GM23338 (cell line): ENCODE measurements around the gene ZNF184. TPM values are rescaled to one million over a fixed set of nuclear protein-coding genes. Genes with fewer than 3 reads are reported as not detected.

Experiments used
- ATAC-seq: fragments of 200-7000 bp; cut with Tn5 transposase; 3 replicates; pipeline ENCODE4 v1.9.1; 2020
- DNase-seq: peaks from one replicate; pipeline ENCODE4 v3.0.0-alpha.2; 2015; ENCODE audit warnings: low spot score
- H2AFZ ChIP-seq: fragments of 200-600 bp; sonication (generic); 2 replicates; pipeline ENCODE4 v1.8.0; 2016; ENCODE audit warnings: antibody characterized with exemption, mild to moderate bottlenecking, moderate library complexity
- H3F3A ChIP-seq: fragments of 200-600 bp; sonication (generic); replicated peaks from 2 replicates; pipeline ENCODE4 v1.8.0; 2017; ENCODE audit warnings: antibody characterized with exemption, mixed run types, low read depth
- H3K27ac ChIP-seq: fragments of 200-600 bp; sonication (generic); 2 replicates; pipeline ENCODE4 v1.6.1; 2016; ENCODE audit warnings: low read depth
- H3K27me3 ChIP-seq: fragments of 200-600 bp; sonication (generic); 2 replicates; pipeline ENCODE4 v1.8.0; 2016; ENCODE audit warnings: mild to moderate bottlenecking, mixed run types, moderate library complexity; ENCODE audit not compliant: insufficient read depth
- H3K36me3 ChIP-seq: fragments of 200-600 bp; sonication (generic); 2 replicates; pipeline ENCODE4 v1.8.0; 2016; ENCODE audit warnings: mild to moderate bottlenecking; ENCODE audit not compliant: insufficient read depth
- H3K4me1 ChIP-seq: fragments of 200-600 bp; sonication (generic); 2 replicates; pipeline ENCODE4 v1.8.0; 2016; ENCODE audit warnings: mild to moderate bottlenecking, moderate library complexity; ENCODE audit not compliant: insufficient read depth
- H3K4me2 ChIP-seq: fragments of 200-600 bp; sonication (generic); 2 replicates; pipeline ENCODE4 v1.7.1; 2017; ENCODE audit warnings: mixed run types
- H3K4me3 ChIP-seq: fragments of 200-600 bp; sonication (generic); 2 replicates; pipeline ENCODE4 v1.6.1; 2016; ENCODE audit warnings: mixed run types
- H3K79me2 ChIP-seq: fragments of 200-600 bp; sonication (generic); replicated peaks from 2 replicates; pipeline ENCODE4 v1.8.0; 2017; ENCODE audit warnings: mild to moderate bottlenecking; ENCODE audit not compliant: insufficient read depth
- H3K9me2 ChIP-seq: fragments of 200-600 bp; sonication (generic); 2 replicates; pipeline ENCODE4 v1.8.0; 2017; ENCODE audit not compliant: insufficient read depth
- H4K20me1 ChIP-seq: fragments of 200-600 bp; sonication (generic); replicated peaks from 2 replicates; pipeline ENCODE4 v1.8.0; 2017; ENCODE audit warnings: mild to moderate bottlenecking; ENCODE audit not compliant: insufficient read depth
- H3K27ac Mint-ChIP-seq: 2 replicates; pipeline ENCODE4 v1.8.0; 2020; ENCODE audit warnings: inconsistent platforms, mild to moderate bottlenecking, moderate library complexity, mixed read lengths
- H3K27me3 Mint-ChIP-seq: 3 replicates; pipeline ENCODE4 v1.8.0; 2022; ENCODE audit warnings: low read depth, mild to moderate bottlenecking, moderate library complexity, mixed read lengths, inconsistent platforms; ENCODE audit not compliant: insufficient read depth, poor library complexity
- H3K36me3 Mint-ChIP-seq: 3 replicates; pipeline ENCODE4 v1.8.0; 2021; ENCODE audit warnings: low read depth, mild to moderate bottlenecking, inconsistent platforms, moderate library complexity, mixed read lengths
- H3K4me1 Mint-ChIP-seq: 3 replicates; pipeline ENCODE4 v1.8.0; 2020; ENCODE audit warnings: mild to moderate bottlenecking, inconsistent platforms, mixed read lengths
- H3K4me3 Mint-ChIP-seq: 3 replicates; pipeline ENCODE4 v1.8.0; 2021; ENCODE audit warnings: moderate library complexity, mild to moderate bottlenecking, inconsistent platforms, mixed read lengths
- H3K9me3 Mint-ChIP-seq: 3 replicates; pipeline ENCODE4 v1.8.0; 2020; ENCODE audit warnings: moderate library complexity, mild to moderate bottlenecking, inconsistent platforms, mixed read lengths
- CREB1 ChIP-seq: fragments of 250-450 bp; sonication (Bioruptor Pico); IDR thresholded peaks from 2 replicates; pipeline ENCODE4 v1.5.0; 2020; ENCODE audit warnings: low read depth, mild to moderate bottlenecking, moderate library complexity
- EZH2 ChIP-seq: fragments of 200-600 bp; sonication (generic); IDR thresholded peaks from one replicate; pipeline ENCODE4 v1.8.0; 2017; ENCODE audit warnings: antibody characterized with exemption, mild to moderate bottlenecking, low read depth; ENCODE audit not compliant: unreplicated experiment
- EZH2phosphoT487 ChIP-seq: fragments of 200-600 bp; sonication (generic); IDR thresholded peaks from one replicate; pipeline ENCODE4 v1.8.1; 2018; ENCODE audit warnings: antibody characterized with exemption; ENCODE audit not compliant: unreplicated experiment
- JUNB ChIP-seq: IDR thresholded peaks from one replicate; pipeline ENCODE4 v1.6.1; 2016; ENCODE audit warnings: antibody characterized with exemption; ENCODE audit not compliant: unreplicated experiment
- ZNF114 ChIP-seq: fragments of 250-450 bp; sonication (Bioruptor Pico); IDR thresholded peaks from 2 replicates; pipeline ENCODE4 v1.5.0; 2020; ENCODE audit warnings: mild to moderate bottlenecking, moderate library complexity
- ZNF462 ChIP-seq: fragments of 250-450 bp; sonication (Bioruptor Pico); IDR thresholded peaks from 2 replicates; pipeline ENCODE4 v1.5.0; 2020; ENCODE audit warnings: mild to moderate bottlenecking, moderate library complexity
- polyA plus RNA-seq: library from polyadenylated mRNA; unstranded; fragments of >200 nt; fragmentation: Nextera tagmentation; extraction: Ambion mirVana; gene quantifications from 2 replicates; pipeline ENCODE4 v1.2.1, GENCODE V29; 2016
- total RNA-seq: library from RNA; depleted of rRNA; stranded (reverse); fragments of >200 nt; shearing (Covaris generic); gene quantifications from 2 replicates; pipeline ENCODE4 v1.2.3, GENCODE V29; 2014
- TF ChIP-seq, protein P1 (sequence below), 2 experiments: fragments of 200-600 bp in 1 of 2; sonication (generic) in 1 of 2; conservative IDR thresholded peaks; 2 replicates each; pipeline versions ENCODE4 v1.5.1 to v1.6.1; 2016 to 2017; ENCODE audit warnings: antibody characterized with exemption in 2 of 2, low read depth in 2 of 2, mild to moderate bottlenecking in 2 of 2, moderate library complexity in 1 of 2

ZNF184 gene
- total and polyA plus RNA-seq, 2 experiments from 2014 or later, result 6.0 to 10.6 TPM

- no peaks in the 10 kb centered on the region for H3K36me3 ChIP-seq
- no peak overlapping the region for H3K27ac ChIP-seq
- H3K4me3 ChIP-seq, result peak overlapping the region; percentile 29; the same call in 1 of the 2 replicates
- H3K4me3 Mint-ChIP-seq, result peak overlapping the region; percentile 55
- no peaks in the 10 kb centered on the region for H3K79me2 ChIP-seq
- peak overlapping the region; percentile 15 for H3K4me2 ChIP-seq
- peaks cover 6% of the 10 kb centered on the region; the same call in 2 of the 3 replicates for H3K9me3 Mint-ChIP-seq
- no peaks in the 10 kb centered on the region for H3K36me3 Mint-ChIP-seq
- peak; percentile 80 for ATAC-seq
- no peaks in the 10 kb centered on the region for H3K9me2 ChIP-seq
- no peaks in the 10 kb centered on the region for H3K27me3 ChIP-seq
- DNase-seq, result peak; percentile 88
- TF ChIP-seq CREB1 (CRISPR knock-in tag), result peak; percentile 62
- TF ChIP-seq ZNF114 (CRISPR knock-in tag), result peak; percentile 47; the same call in 1 of the 2 replicates
- TF ChIP-seq, protein P1, sequence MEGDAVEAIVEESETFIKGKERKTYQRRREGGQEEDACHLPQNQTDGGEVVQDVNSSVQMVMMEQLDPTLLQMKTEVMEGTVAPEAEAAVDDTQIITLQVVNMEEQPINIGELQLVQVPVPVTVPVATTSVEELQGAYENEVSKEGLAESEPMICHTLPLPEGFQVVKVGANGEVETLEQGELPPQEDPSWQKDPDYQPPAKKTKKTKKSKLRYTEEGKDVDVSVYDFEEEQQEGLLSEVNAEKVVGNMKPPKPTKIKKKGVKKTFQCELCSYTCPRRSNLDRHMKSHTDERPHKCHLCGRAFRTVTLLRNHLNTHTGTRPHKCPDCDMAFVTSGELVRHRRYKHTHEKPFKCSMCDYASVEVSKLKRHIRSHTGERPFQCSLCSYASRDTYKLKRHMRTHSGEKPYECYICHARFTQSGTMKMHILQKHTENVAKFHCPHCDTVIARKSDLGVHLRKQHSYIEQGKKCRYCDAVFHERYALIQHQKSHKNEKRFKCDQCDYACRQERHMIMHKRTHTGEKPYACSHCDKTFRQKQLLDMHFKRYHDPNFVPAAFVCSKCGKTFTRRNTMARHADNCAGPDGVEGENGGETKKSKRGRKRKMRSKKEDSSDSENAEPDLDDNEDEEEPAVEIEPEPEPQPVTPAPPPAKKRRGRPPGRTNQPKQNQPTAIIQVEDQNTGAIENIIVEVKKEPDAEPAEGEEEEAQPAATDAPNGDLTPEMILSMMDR (conservative IDR thresholded peaks at IDR 0.05; ENCODE audit: low read depth in 2 of 2), result no peak
- TF ChIP-seq EZH2phosphoT487, result no peak
- no peak for TF ChIP-seq ZNF462
- no peak for TF ChIP-seq EZH2
- no peak for TF ChIP-seq JUNB
- no peaks in the 10 kb centered on the region for H4K20me1 ChIP-seq
- H3K27ac Mint-ChIP-seq, result no peak overlapping the region
- no peaks in the 10 kb centered on the region for H3F3A ChIP-seq
- H3K4me1 Mint-ChIP-seq, result peaks cover 22% of the 10 kb centered on the region; the same call in 2 of the 3 replicates
- peaks cover 10% of the 10 kb centered on the region for H3K4me1 ChIP-seq
- peaks cover 26% of the 10 kb centered on the region for H3K27me3 Mint-ChIP-seq
- no peak overlapping the region for H2AFZ ChIP-seq
Measured at GRCh38 chr6:27505209-27506027, 32.5 kb upstream of the ZNF184 start.
